ENCODE measurements around the gene MPPE1.

Gene MPPE1

GRCh38 chr18:11871501-11871900 lies 36.6 kb downstream of the MPPE1 start:
- TF ChIP-seq, protein P1, sequence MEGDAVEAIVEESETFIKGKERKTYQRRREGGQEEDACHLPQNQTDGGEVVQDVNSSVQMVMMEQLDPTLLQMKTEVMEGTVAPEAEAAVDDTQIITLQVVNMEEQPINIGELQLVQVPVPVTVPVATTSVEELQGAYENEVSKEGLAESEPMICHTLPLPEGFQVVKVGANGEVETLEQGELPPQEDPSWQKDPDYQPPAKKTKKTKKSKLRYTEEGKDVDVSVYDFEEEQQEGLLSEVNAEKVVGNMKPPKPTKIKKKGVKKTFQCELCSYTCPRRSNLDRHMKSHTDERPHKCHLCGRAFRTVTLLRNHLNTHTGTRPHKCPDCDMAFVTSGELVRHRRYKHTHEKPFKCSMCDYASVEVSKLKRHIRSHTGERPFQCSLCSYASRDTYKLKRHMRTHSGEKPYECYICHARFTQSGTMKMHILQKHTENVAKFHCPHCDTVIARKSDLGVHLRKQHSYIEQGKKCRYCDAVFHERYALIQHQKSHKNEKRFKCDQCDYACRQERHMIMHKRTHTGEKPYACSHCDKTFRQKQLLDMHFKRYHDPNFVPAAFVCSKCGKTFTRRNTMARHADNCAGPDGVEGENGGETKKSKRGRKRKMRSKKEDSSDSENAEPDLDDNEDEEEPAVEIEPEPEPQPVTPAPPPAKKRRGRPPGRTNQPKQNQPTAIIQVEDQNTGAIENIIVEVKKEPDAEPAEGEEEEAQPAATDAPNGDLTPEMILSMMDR (IDR thresholded peaks at IDR 0.05; ENCODE audit: low read length, missing control alignments) = no peak
- DNase-seq (ENCODE audit: low read depth) = no peak
- H3K4me3 ChIP-seq (replicated peaks; ENCODE audit: low read depth, low read length) = no peak overlapping the region

DNA sequence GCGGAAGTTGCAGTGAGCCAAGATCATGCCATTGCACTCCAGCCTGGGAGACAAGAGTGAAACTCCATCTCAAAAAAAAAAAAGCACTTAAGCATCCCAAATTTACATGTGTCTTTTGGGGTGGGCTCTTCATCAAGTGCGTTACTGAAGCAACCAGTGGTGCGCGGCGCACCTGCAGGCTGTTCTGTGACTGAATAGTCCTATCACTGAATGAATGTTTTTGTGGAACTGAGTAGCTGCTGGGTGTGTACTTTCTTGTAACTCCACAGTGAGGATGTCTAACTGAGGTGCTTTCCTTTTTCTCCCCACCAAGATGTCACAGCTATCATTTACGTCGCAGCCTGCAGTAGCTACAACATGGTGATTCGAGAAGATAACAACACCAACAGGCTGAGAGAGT lies 39.9 kb downstream of the MPPE1 start:
- no peak for DNase-seq (ENCODE audit: low read depth)
- TF ChIP-seq, protein P1 (IDR thresholded peaks at IDR 0.05; ENCODE audit: low read length, missing control alignments) = no peak
- H3K4me3 ChIP-seq (replicated peaks; ENCODE audit: low read depth, low read length) = no peak overlapping the region

GRCh38 chr18:11866764-11867163 lies 41.4 kb downstream of the MPPE1 start:
- TF ChIP-seq, protein P1 (IDR thresholded peaks at IDR 0.05; ENCODE audit: low read length, missing control alignments) = no peak
- DNase-seq (ENCODE audit: low read depth) = no peak
- H3K4me3 ChIP-seq (replicated peaks; ENCODE audit: low read depth, low read length) = no peak overlapping the region

DNA sequence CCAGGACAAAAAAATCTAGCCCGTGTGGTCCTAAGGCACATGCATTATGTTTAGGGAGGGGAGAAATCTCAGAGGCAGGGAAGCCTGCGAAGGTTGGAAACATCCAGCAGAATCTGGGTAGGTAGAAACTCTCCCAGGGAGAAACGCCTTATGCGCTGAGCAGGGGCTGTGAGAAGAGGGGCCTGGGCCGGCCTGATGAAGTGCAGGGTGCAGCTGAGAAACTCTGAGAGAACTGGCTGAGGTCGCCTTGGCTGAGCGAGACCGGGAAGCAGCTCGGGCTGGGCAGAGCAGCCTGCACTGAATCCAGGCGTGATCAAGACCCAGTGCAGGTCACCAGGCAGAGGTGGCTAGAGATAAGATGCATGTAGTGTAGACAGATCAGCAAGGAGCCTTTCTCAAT lies 41.8 kb downstream of the MPPE1 start:
- H3K4me3 ChIP-seq (replicated peaks; ENCODE audit: low read depth, low read length) = no peak overlapping the region
- TF ChIP-seq, protein P1 (IDR thresholded peaks at IDR 0.05; ENCODE audit: low read length, missing control alignments) = no peak
- DNase-seq (ENCODE audit: low read depth) = no peak

- DNase-seq (ENCODE audit: low read depth) = no peak
- TF ChIP-seq, protein P1 (IDR thresholded peaks at IDR 0.05; ENCODE audit: low read length, missing control alignments) = no peak
- H3K4me3 ChIP-seq (replicated peaks; ENCODE audit: low read depth, low read length) = no peak overlapping the region
Observed at GRCh38 chr18:11865071-11865470, 43.0 kb downstream of the MPPE1 start.

- TF ChIP-seq, protein P1 (IDR thresholded peaks at IDR 0.05; ENCODE audit: low read length, missing control alignments) = no peak
- no peak for DNase-seq (ENCODE audit: low read depth)
- no peak overlapping the region for H3K4me3 ChIP-seq (replicated peaks; ENCODE audit: low read depth, low read length)
Observed at GRCh38 chr18:11864471-11864870, 43.6 kb downstream of the MPPE1 start.

DNA sequence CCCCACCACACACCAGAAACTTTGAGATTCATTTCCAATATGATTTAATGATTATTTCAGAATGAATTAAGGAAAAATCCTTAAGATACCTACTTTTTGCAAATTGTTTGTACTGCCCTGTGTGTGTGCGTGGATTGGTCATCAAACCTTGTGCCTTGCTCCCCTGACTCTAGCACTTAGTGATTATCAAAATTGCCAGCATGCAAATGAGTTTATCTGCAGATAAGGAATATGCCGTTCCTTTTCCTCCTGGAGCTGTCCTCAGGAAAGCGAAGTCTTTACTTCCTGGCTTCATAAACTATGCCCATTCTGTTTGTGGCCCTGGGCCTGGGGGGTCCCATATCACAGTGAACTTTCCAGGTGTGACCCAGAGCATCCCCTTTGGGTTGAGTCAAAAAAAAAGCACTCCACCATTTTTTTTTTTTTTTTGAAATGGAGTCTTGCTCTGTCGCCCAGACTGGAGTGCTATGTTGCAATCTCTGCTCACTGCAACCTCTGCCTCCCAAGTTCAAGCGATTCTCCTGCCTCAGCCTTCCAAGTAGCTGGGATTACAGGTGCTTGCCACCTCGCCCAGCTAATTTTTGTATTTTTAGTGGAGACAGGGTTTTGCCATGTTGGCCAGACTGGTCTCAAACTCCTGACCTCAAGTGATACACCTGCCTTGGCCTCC lies 45.5 kb downstream of the MPPE1 start:
- no peak for DNase-seq (ENCODE audit: low read depth)
- no peak overlapping the region for H3K4me3 ChIP-seq (replicated peaks; ENCODE audit: low read depth, low read length)
- TF ChIP-seq, protein P1 (IDR thresholded peaks at IDR 0.05; ENCODE audit: low read length, missing control alignments) = no peak

All from fibroblast of pulmonary artery (primary cell).